BLaER1 treated with 17β-estradiol and CSF1 and Interleukin-3, amounts not matched to agents 10 nM and 100 nM (cell line): Measurements from ENCODE around the gene ANKEF1.

Source experiments
- H3K27ac ChIP-seq, 11 experiments: shearing (Covaris generic); formaldehyde crosslinking; 2 replicates each; pipeline ENCODE4 v1.8.1; 2022
- H3K27me3 ChIP-seq, 11 experiments: shearing (Covaris generic); formaldehyde crosslinking; 2 replicates each; pipeline ENCODE4 v1.8.1; 2022
- H3K36me3 ChIP-seq, 11 experiments: shearing (Covaris generic); formaldehyde crosslinking; 2 replicates each; pipeline ENCODE4 v1.8.1; 2022
- H3K4me1 ChIP-seq, 10 experiments: shearing (Covaris generic); formaldehyde crosslinking; 2 replicates each; pipeline ENCODE4 v1.8.1; 2022
- H3K4me2 ChIP-seq, 11 experiments: shearing (Covaris generic); formaldehyde crosslinking; 2 replicates each; pipeline ENCODE4 v1.8.1; 2022
- H3K4me3 ChIP-seq, 10 experiments: shearing (Covaris generic); formaldehyde crosslinking; 2 replicates each; pipeline ENCODE4 v1.8.1; 2022
- H3K9ac ChIP-seq, 11 experiments: shearing (Covaris generic); formaldehyde crosslinking; 2 replicates each; pipeline ENCODE4 v1.8.1; 2022
- H3K9me3 ChIP-seq, 11 experiments: shearing (Covaris generic); formaldehyde crosslinking; replicated peaks in 1 of 11; 2 replicates each; pipeline ENCODE4 v1.8.1; 2022
- H4K20me1 ChIP-seq, 11 experiments: shearing (Covaris generic); formaldehyde crosslinking; 2 replicates each; pipeline ENCODE4 v1.8.1; 2022
- Cebpa-rat ChIP-seq, 11 experiments: shearing (Covaris generic); IDR thresholded peaks; 2 replicates each; pipeline ENCODE4 v1.8.1; 2022

ANKEF1 gene

GRCh38 chr20:10090588-10091166 is 55.9 kb downstream of the ANKEF1 start:
- no peaks in the 10 kb centered on the region for H3K36me3 ChIP-seq
- no peaks in the 10 kb centered on the region for H3K27me3 ChIP-seq
- H3K4me1 ChIP-seq = peaks cover 0 to 1% (median 0%) of the 10 kb centered on the region in 10 experiments; a peak in 2 of 20 replicates
- no peaks in the 10 kb centered on the region for H4K20me1 ChIP-seq
- H3K4me2 ChIP-seq = no peak overlapping the region
- H3K27ac ChIP-seq = no peak overlapping the region
- H3K9ac ChIP-seq = no peak overlapping the region
- no peak for TF ChIP-seq Cebpa-rat (IDR thresholded peaks at IDR 0.05)
- no peaks in the 10 kb centered on the region for H3K9me3 ChIP-seq
- H3K4me3 ChIP-seq = no peak overlapping the region

- Histone ChIP-seq H3K4me1 (no peaks in the 10 kb centered on the region), H3K4me2 (no peak overlapping the region), H3K36me3 (no peaks in the 10 kb centered on the region), H4K20me1 (no peaks in the 10 kb centered on the region), H3K4me3 (no peak overlapping the region), H3K27me3 (no peaks in the 10 kb centered on the region), H3K9me3 (peaks cover 0 to 10% (median 0%) of the 10 kb centered on the region in 11 experiments; a peak in 4 of 22 replicates), H3K9ac (no peak overlapping the region), H3K27ac (no peak overlapping the region)
- TF ChIP-seq Cebpa-rat (IDR thresholded peaks at IDR 0.05) = no peak
Observed at GRCh38 chr20:10093087-10093591, 58.4 kb downstream of the ANKEF1 start.

DNA sequence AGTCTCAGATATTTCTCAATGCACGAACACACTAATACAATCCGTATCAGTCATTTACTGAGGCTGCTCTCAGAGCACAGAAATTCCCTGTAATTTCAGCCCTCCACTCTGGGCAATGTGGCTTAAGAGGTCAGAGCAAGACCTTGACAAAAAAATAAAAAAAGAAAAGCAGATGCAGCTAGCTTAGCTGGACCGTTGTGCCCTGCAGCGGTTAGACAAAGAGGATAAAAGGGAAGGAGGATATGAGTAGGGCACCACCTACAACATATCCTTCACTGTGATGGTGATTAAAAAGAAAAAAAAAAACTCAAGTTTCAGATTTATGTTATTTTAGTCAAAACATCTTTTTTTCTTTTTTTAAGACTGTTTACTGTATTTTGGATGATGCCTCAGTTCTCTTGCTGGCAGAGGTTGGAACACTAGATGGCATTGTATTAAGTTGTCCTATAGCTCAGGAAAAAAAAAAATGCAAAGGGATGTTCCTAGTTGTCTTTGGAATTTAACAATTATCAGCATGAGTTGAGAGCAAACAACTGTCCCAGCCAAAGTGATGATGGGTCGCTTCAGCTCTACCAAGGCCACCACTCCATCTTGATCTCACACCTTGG is 59.9 kb downstream of the ANKEF1 start:
- peaks cover 4 to 22% (median 11%) of the 10 kb centered on the region in 11 experiments; a peak in 20 of 22 replicates for H3K9me3 ChIP-seq
- H3K27me3 ChIP-seq = no peaks in the 10 kb centered on the region
- no peak overlapping the region for H3K9ac ChIP-seq
- no peak overlapping the region for H3K27ac ChIP-seq
- no peak for TF ChIP-seq Cebpa-rat (IDR thresholded peaks at IDR 0.05)
- no peaks in the 10 kb centered on the region for H4K20me1 ChIP-seq
- no peak overlapping the region for H3K4me2 ChIP-seq
- H3K36me3 ChIP-seq = no peaks in the 10 kb centered on the region
- no peaks in the 10 kb centered on the region for H3K4me1 ChIP-seq
- H3K4me3 ChIP-seq = no peak overlapping the region

DNA sequence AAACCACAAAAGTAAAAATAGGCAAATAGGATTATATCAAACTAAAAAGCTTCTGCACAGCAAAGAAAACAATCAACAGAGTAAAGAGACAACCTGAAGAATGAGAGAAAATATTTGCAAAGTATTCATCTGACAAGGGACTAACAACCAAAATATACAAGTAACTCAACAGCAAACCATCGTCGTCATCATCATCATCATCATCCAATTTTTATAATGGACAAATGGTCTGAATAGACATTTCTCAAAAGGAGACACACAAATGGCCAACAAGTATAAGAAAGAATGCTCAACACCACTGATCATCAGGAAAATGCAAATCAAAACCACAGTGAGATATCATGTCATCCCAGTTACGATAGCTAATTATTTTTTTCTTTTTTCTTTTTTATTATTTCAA is 62.0 kb downstream of the ANKEF1 start:
- no peaks in the 10 kb centered on the region for H4K20me1 ChIP-seq
- H3K4me3 ChIP-seq = no peak overlapping the region
- no peak overlapping the region for H3K4me2 ChIP-seq
- H3K9ac ChIP-seq = no peak overlapping the region
- no peak overlapping the region for H3K27ac ChIP-seq
- no peaks in the 10 kb centered on the region for H3K36me3 ChIP-seq
- H3K4me1 ChIP-seq = no peaks in the 10 kb centered on the region
- H3K9me3 ChIP-seq = peaks cover 5 to 28% (median 13%) of the 10 kb centered on the region in 11 experiments; a peak in 20 of 22 replicates
- H3K27me3 ChIP-seq = no peaks in the 10 kb centered on the region
- TF ChIP-seq Cebpa-rat (IDR thresholded peaks at IDR 0.05) = no peak

DNA sequence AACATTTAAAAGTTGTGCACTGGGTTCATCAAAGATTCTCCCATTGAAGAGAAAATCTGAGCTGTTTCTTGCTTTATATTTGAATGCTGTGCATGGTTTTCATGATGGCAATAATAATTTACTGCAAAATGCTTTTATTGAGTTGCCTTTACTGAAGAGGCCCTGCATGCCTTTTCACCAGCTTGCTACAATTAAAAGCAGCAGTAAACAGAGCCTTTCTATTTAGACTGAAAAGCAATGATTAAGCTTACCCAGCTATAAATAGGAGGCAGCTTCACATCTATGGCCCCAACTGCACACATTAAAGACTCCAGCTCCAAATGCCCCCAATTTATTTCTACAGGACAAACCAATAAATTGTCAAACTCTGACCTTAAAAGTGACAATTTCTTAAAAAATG is 70.3 kb downstream of the ANKEF1 start:
- H3K9ac ChIP-seq = no peak overlapping the region
- H3K9me3 ChIP-seq = peaks cover 0 to 6% (median 3%) of the 10 kb centered on the region in 11 experiments; a peak in 4 of 22 replicates
- no peaks in the 10 kb centered on the region for H4K20me1 ChIP-seq
- no peak overlapping the region for H3K4me3 ChIP-seq
- TF ChIP-seq Cebpa-rat (IDR thresholded peaks at IDR 0.05) = no peak
- no peak overlapping the region for H3K27ac ChIP-seq
- no peaks in the 10 kb centered on the region for H3K36me3 ChIP-seq
- no peak overlapping the region for H3K4me2 ChIP-seq
- H3K4me1 ChIP-seq = peaks cover 0 to 14% (median 5%) of the 10 kb centered on the region in 10 experiments; a peak in 8 of 20 replicates
- no peaks in the 10 kb centered on the region for H3K27me3 ChIP-seq
